Suprapubic skin (tissue), 4 donors: ENCODE measurements around the gene ANO3.

Experiments used
- CTCF ChIP-seq, 2 donors: fragments of 200-600 bp in 1 of 2; fragments of 450-650 bp in 1 of 2; sonication (generic) in 1 of 2; IDR thresholded peaks; one replicate each; pipeline ENCODE4 v1.5.1; 2016 to 2019; ENCODE audit warnings: antibody characterized with exemption in 2 of 2, mild to moderate bottlenecking in 1 of 2, moderate library complexity in 1 of 2
- EP300 ChIP-seq: sonication (generic); formaldehyde crosslinking; IDR thresholded peaks from one replicate; pipeline ENCODE4 v1.6.1; 2017; ENCODE audit warnings: antibody characterized with exemption
- POLR2A ChIP-seq, 2 donors: fragments of 450-650 bp; IDR thresholded peaks; one replicate each; pipeline ENCODE4 v1.6.1; 2017; ENCODE audit warnings: antibody characterized with exemption in 2 of 2, mild to moderate bottlenecking in 2 of 2, moderate library complexity in 2 of 2
- POLR2AphosphoS5 ChIP-seq, 3 donors: sonication (generic); formaldehyde crosslinking; IDR thresholded peaks; one replicate each; pipeline ENCODE4 v1.6.1; 2017; ENCODE audit warnings: antibody characterized with exemption in 3 of 3

DNA sequence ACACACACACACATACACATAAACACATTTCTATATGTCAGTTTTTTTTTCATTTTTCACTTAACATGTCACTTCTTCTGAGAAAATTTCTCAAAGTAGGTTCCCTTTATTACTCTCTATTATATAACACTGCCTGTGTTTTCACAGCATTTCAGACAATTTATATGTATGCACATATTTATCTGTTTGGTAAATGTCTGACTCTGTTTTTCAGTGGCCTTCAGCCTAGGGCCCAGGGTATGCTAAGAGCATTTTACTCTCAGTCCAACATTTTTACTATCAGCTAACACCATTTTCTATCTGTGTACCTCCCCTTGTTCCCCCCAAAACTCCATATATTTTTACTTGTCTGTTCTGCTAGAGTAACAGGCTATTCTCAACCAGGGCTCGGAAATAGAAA, 92.3 kb downstream of the ANO3 start:
- TF ChIP-seq CTCF (IDR thresholded peaks at IDR 0.05) (no peak), POLR2A (IDR thresholded peaks at IDR 0.05) (no peak), POLR2AphosphoS5 (IDR thresholded peaks at IDR 0.05) (no peak), EP300 (no peak)
